T-cell (primary cell): ENCODE data around the gene FZD10. TPM values are rescaled to one million over a fixed set of nuclear protein-coding genes. Genes with fewer than 3 reads are reported as not detected.

Experiments
- ATAC-seq, 4 experiments: fragments of 200-7000 bp in 3 of 4; fragments of 150-1000 bp in 1 of 4; cut with Tn5 transposase; replicated peaks in 1 of 4; 1 replicate in 3 of 4; 2 replicates in 1 of 4; pipeline ENCODE4 v1.10.0; 2021; ENCODE audit warnings: moderate library complexity in 3 of 4, mild to moderate bottlenecking in 2 of 4, moderate number of reproducible peaks in 1 of 4
- CTCF ChIA-PET, 2 donors: fragments of 300-600 bp; sonication (Branson Sonifier 250); formaldehyde crosslinking; loops; one replicate each; lab custom pipeline; 2022; ENCODE audit warnings: antibody characterized with exemption in 2 of 2; lab: Charles Lee
- POLR2A ChIA-PET, 2 donors: fragments of 300-600 bp; sonication (Branson Sonifier 250); formaldehyde crosslinking; loops; one replicate each; lab custom pipeline; 2022; ENCODE audit warnings: antibody characterized with exemption in 2 of 2; lab: Charles Lee
- DNase-seq, 35 experiments: peaks; one replicate each; pipeline versions ENCODE4 v3.0.0 to v3.0.0-alpha.2; 2013 to 2023
- H3K27ac ChIP-seq: one replicate; pipeline ENCODE4 v1.5.1; 2013; ENCODE audit warnings: low read length
- H3K27me3 ChIP-seq, 2 experiments: replicated peaks in 1 of 2; 1 replicate in 1 of 2; 2 replicates in 1 of 2; pipeline versions ENCODE4 v1.6.1 to v1.7.0; 2013; ENCODE audit warnings: low read length in 1 of 2, mixed read lengths in 1 of 2; ENCODE audit not compliant: control insufficient read depth in 2 of 2, insufficient read depth in 2 of 2; ENCODE audit errors: extremely low read depth in 1 of 2
- H3K36me3 ChIP-seq, 2 donors: 1 replicate in 1 of 2; 2 replicates in 1 of 2; pipeline versions ENCODE4 v1.6.1 to v1.7.0; 2013; ENCODE audit warnings: low read length in 1 of 2; ENCODE audit not compliant: control insufficient read depth in 2 of 2, insufficient read depth in 1 of 2; ENCODE audit errors: extremely low read depth in 1 of 2
- H3K4me1 ChIP-seq, 2 experiments: 1 replicate in 1 of 2; 2 replicates in 1 of 2; pipeline versions ENCODE4 v1.6.1 to v1.7.0; 2013; ENCODE audit warnings: low read length in 2 of 2, mixed read lengths in 1 of 2; ENCODE audit not compliant: insufficient read depth in 2 of 2, control insufficient read depth in 1 of 2; ENCODE audit errors: extremely low read depth in 1 of 2
- H3K4me3 ChIP-seq, 2 donors: 1 replicate in 1 of 2; 2 replicates in 1 of 2; pipeline versions ENCODE4 v1.5.1 to v1.7.0; 2013; ENCODE audit warnings: mild to moderate bottlenecking in 2 of 2, low read length in 1 of 2, moderate library complexity in 1 of 2; ENCODE audit not compliant: control insufficient read depth in 1 of 2; ENCODE audit errors: extremely low read depth in 1 of 2
- H3K9me3 ChIP-seq: 2 replicates; pipeline ENCODE4 v1.7.0; 2013
- H3K27ac Mint-ChIP-seq, 2 donors: one replicate each; pipeline ENCODE4 v1.8.0; 2020 to 2021; ENCODE audit warnings: mild to moderate bottlenecking in 2 of 2, mixed read lengths in 2 of 2
- H3K27me3 Mint-ChIP-seq, 2 donors: one replicate each; pipeline ENCODE4 v1.8.0; 2021 to 2022; ENCODE audit warnings: mixed read lengths in 2 of 2
- H3K36me3 Mint-ChIP-seq: one replicate; pipeline ENCODE4 v1.8.0; 2021; ENCODE audit warnings: mixed read lengths
- H3K4me1 Mint-ChIP-seq, 3 donors: one replicate each; pipeline ENCODE4 v1.8.0; 2020 to 2022; ENCODE audit warnings: mixed read lengths in 3 of 3, mild to moderate bottlenecking in 1 of 3
- H3K4me3 Mint-ChIP-seq, 3 donors: one replicate each; pipeline ENCODE4 v1.8.0; 2020 to 2022; ENCODE audit warnings: mild to moderate bottlenecking in 3 of 3, mixed read lengths in 3 of 3, moderate library complexity in 3 of 3
- H3K9me3 Mint-ChIP-seq, 3 donors: one replicate each; pipeline ENCODE4 v1.8.0; 2020 to 2022; ENCODE audit warnings: mixed read lengths in 3 of 3
- WGBS: methylation state at CpG from one replicate; pipeline ENCODE4 v1.1.5; 2013; ENCODE audit warnings: missing lambda C conversion rate; ENCODE audit not compliant: insufficient coverage; 5-methylcytosine and 5-hydroxymethylcytosine counted together
- total RNA-seq, 35 experiments: library from RNA in 6 of 35; stranded (reverse) in 6 of 35; fragments of 120-200 nt in 1 of 35; gene quantifications; one replicate each; pipeline versions ENCODE4 v1.2.1 to v1.2.4 and lab custom pipeline; 2013 to 2026

Gene FZD10, protein sequence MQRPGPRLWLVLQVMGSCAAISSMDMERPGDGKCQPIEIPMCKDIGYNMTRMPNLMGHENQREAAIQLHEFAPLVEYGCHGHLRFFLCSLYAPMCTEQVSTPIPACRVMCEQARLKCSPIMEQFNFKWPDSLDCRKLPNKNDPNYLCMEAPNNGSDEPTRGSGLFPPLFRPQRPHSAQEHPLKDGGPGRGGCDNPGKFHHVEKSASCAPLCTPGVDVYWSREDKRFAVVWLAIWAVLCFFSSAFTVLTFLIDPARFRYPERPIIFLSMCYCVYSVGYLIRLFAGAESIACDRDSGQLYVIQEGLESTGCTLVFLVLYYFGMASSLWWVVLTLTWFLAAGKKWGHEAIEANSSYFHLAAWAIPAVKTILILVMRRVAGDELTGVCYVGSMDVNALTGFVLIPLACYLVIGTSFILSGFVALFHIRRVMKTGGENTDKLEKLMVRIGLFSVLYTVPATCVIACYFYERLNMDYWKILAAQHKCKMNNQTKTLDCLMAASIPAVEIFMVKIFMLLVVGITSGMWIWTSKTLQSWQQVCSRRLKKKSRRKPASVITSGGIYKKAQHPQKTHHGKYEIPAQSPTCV
- not detected for total RNA-seq
- total RNA-seq (2013): not detected
- 0 to 0.13 (median 0) reads per million in 29 experiments for total RNA-seq (lab: John Stamatoyannopoulos, UW)

GRCh38 chr12:130162267-130162666, at the start of gene FZD10:
Gene FZD10 (plus strand): TSS chr12:130162464. CDS start chr12:130162943, 479 bp downstream.
- ChIA-PET CTCF (no interaction called here), POLR2A (no interaction called here)
- Mint-ChIP-seq H3K4me1 (peaks cover 0 to 4% (median 4%) of the 10 kb centered on the region in 3 donors), H3K4me3 (peak within 1 kb of the TSS; percentile 39 to 60 (median 59)), H3K27me3 (peaks cover 34 to 42% of the 10 kb centered on the region in 2 donors), H3K9me3 (no peaks in the 10 kb centered on the region), H3K36me3 (no peaks in the 10 kb centered on the region), H3K27ac (no peak within 1 kb of the TSS)
- Histone ChIP-seq H3K4me1 (peaks cover 0 to 15% of the 10 kb centered on the region in 2 experiments), H3K9me3 (no peaks in the 10 kb centered on the region), H3K4me3 (peak within 1 kb of the TSS in 1 of 2 donors; percentile 29), H3K27ac (no peak within 1 kb of the TSS), H3K27me3 (peaks cover 3 to 50% of the 10 kb centered on the region in 2 experiments), H3K36me3 (no peaks in the 10 kb centered on the region)
- DNase-seq (peak in 1 of 35 experiments; percentile 6), ATAC-seq (peak in 1 of 4 experiments; percentile 17)
- 4% methylated on average over 51 of the region's 51 CpGs for WGBS

- Histone ChIP-seq H3K4me3 (no peak overlapping the region), H3K27me3 (peaks cover 2 to 20% of the 10 kb centered on the region in 2 experiments), H3K4me1 (no peaks in the 10 kb centered on the region), H3K36me3 (no peaks in the 10 kb centered on the region), H3K9me3 (no peaks in the 10 kb centered on the region), H3K27ac (no peak overlapping the region)
- no peak for DNase-seq
- H3K4me1 Mint-ChIP-seq: no peaks in the 10 kb centered on the region
- CTCF ChIA-PET: interaction anchor here in 1 of 2 donors (0.6 kb wide), 1 partner anchor 33 kb away, joined by 7 read pairs; no protein-coding TSS in a partner anchor
- H3K36me3 Mint-ChIP-seq: no peaks in the 10 kb centered on the region
- peaks cover 8 to 24% of the 10 kb centered on the region in 2 donors for H3K27me3 Mint-ChIP-seq
- H3K27ac Mint-ChIP-seq: no peak overlapping the region
- 78% methylated on average over 20 of the region's 20 CpGs for WGBS
- no peak overlapping the region for H3K4me3 Mint-ChIP-seq
- no peak for ATAC-seq
- POLR2A ChIA-PET: no interaction called here
- H3K9me3 Mint-ChIP-seq: peaks cover 0 to 4% (median 0%) of the 10 kb centered on the region in 3 donors
These were observed 47.3 kb upstream of the FZD10 start for GRCh38 chr12:130114952-130115351.

DNA sequence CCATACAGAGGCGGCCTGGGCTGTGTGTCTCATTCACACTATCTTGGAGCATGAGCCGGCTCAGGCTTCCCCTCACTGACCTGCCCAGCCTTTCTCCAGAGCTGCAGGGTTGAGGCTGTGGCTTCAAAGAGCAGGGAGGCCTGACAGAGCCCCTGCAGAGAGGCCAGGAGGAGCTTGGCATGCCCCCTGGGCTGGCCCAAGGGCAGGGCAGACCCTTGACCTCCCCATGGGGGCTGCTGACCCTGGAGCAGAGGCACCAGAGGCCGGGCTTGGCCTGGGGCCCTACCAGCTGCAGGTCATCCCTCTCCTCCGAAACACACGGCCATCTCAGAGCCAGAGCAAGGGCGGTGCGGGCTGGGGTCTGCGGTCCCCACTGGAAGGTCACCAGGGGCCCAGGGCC, 46.6 kb upstream of the FZD10 start:
- Histone ChIP-seq H3K27ac (no peak overlapping the region), H3K4me1 (no peaks in the 10 kb centered on the region), H3K4me3 (no peak overlapping the region), H3K27me3 (peaks cover 2 to 21% of the 10 kb centered on the region in 2 experiments), H3K36me3 (no peaks in the 10 kb centered on the region), H3K9me3 (no peaks in the 10 kb centered on the region)
- DNase-seq (no peak), ATAC-seq (no peak)
- H3K36me3 Mint-ChIP-seq: no peaks in the 10 kb centered on the region
- 84% methylated on average over 8 of the region's 8 CpGs for whole genome bisulfite sequencing
- no peak overlapping the region for H3K27ac Mint-ChIP-seq
- ChIA-PET CTCF (no interaction called here), POLR2A (no interaction called here)
- peaks cover 12 to 21% of the 10 kb centered on the region in 2 donors for H3K27me3 Mint-ChIP-seq
- no peak overlapping the region for H3K4me3 Mint-ChIP-seq
- H3K4me1 Mint-ChIP-seq: no peaks in the 10 kb centered on the region
- H3K9me3 Mint-ChIP-seq: no peaks in the 10 kb centered on the region

DNA sequence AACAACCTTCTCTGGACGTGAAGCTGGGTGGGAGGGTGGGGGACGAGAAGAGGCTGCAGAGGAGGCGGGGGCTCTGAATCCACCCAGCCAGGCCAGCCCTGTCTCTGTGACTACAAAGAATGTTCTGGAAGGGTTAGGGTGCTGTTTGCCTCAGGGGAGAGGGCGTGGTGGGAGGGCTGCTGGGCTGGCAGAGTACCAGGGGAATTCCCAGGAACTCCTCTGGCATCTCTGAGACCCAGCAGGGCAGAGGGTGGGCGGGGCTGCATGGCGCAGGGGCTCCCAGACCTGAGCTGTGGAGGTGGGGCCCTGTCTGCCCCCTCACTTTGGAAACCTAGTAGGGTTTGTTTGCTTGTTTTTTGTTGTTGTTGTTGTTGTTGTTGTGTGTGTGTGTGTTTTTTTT, 45.5 kb upstream of the FZD10 start:
- H3K27me3 ChIP-seq: peaks cover 2 to 21% of the 10 kb centered on the region in 2 experiments
- CTCF ChIA-PET: no interaction called here
- no peaks in the 10 kb centered on the region for H3K4me1 ChIP-seq
- no peak for DNase-seq
- 39% methylated on average over 3 of the region's 6 CpGs for WGBS
- H3K27ac Mint-ChIP-seq: no peak overlapping the region
- no peak overlapping the region for H3K27ac ChIP-seq
- ATAC-seq: no peak
- no peak overlapping the region for H3K4me3 ChIP-seq
- H3K4me1 Mint-ChIP-seq: no peaks in the 10 kb centered on the region
- no peaks in the 10 kb centered on the region for H3K36me3 ChIP-seq
- H3K27me3 Mint-ChIP-seq: peaks cover 10 to 16% of the 10 kb centered on the region in 2 donors
- no peaks in the 10 kb centered on the region for H3K9me3 Mint-ChIP-seq
- no peaks in the 10 kb centered on the region for H3K9me3 ChIP-seq
- no peaks in the 10 kb centered on the region for H3K36me3 Mint-ChIP-seq
- POLR2A ChIA-PET: no interaction called here
- H3K4me3 Mint-ChIP-seq: no peak overlapping the region

DNA sequence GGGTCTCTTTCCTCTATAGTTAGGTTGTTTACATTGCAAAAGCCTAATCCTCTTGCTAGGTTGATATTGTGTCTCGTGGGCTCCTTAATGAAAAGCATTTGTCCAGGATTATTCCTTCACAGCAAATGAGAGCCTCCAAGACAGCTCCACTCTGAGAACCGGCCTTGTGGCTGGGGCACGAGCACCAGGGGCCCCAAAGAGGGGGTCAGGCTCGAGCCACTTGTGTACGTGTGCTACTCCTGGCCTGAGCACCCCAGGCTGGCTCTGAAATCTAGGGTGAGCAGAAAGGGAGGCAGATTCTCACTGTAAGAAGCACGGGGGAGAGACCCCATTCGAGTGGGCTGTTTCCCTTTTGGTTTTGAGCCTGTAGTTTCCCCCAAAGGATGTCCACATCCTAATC, 45.0 kb upstream of the FZD10 start:
- ATAC-seq (no peak), DNase-seq (no peak)
- H3K27ac ChIP-seq: no peak overlapping the region
- no peak overlapping the region for H3K4me3 ChIP-seq
- no peaks in the 10 kb centered on the region for H3K9me3 ChIP-seq
- ChIA-PET CTCF (no interaction called here), POLR2A (no interaction called here)
- no peaks in the 10 kb centered on the region for H3K36me3 ChIP-seq
- no peaks in the 10 kb centered on the region for H3K36me3 Mint-ChIP-seq
- no peaks in the 10 kb centered on the region for H3K4me1 Mint-ChIP-seq
- H3K4me3 Mint-ChIP-seq: no peak overlapping the region
- 76% methylated on average over 5 of the region's 7 CpGs for WGBS
- H3K27me3 ChIP-seq: peaks cover 0 to 19% of the 10 kb centered on the region in 2 experiments
- H3K9me3 Mint-ChIP-seq: no peaks in the 10 kb centered on the region
- no peaks in the 10 kb centered on the region for H3K4me1 ChIP-seq
- H3K27me3 Mint-ChIP-seq: peaks cover 10 to 13% of the 10 kb centered on the region in 2 donors
- H3K27ac Mint-ChIP-seq: no peak overlapping the region

GRCh38 chr12:130117701-130118100, 44.6 kb upstream of the FZD10 start:
- Histone ChIP-seq H3K36me3 (no peaks in the 10 kb centered on the region), H3K27me3 (peaks cover 0 to 21% of the 10 kb centered on the region in 2 experiments), H3K4me3 (no peak overlapping the region), H3K4me1 (no peaks in the 10 kb centered on the region), H3K9me3 (no peaks in the 10 kb centered on the region), H3K27ac (no peak overlapping the region)
- ATAC-seq (no peak), DNase-seq (no peak)
- no peak overlapping the region for H3K27ac Mint-ChIP-seq
- no peaks in the 10 kb centered on the region for H3K4me1 Mint-ChIP-seq
- 38% methylated on average over 3 of the region's 5 CpGs for WGBS
- H3K4me3 Mint-ChIP-seq: no peak overlapping the region
- POLR2A ChIA-PET: interaction anchor here in 1 of 2 donors (0.5 kb wide), 1 partner anchor 41 kb away, joined by 4 read pairs; no protein-coding TSS in a partner anchor
- CTCF ChIA-PET: no interaction called here
- H3K9me3 Mint-ChIP-seq: no peaks in the 10 kb centered on the region
- no peaks in the 10 kb centered on the region for H3K36me3 Mint-ChIP-seq
- H3K27me3 Mint-ChIP-seq: peaks cover 10% of the 10 kb centered on the region in 2 donors
